ENCODE data around the gene BEAN1.

BEAN1 gene

DNA sequence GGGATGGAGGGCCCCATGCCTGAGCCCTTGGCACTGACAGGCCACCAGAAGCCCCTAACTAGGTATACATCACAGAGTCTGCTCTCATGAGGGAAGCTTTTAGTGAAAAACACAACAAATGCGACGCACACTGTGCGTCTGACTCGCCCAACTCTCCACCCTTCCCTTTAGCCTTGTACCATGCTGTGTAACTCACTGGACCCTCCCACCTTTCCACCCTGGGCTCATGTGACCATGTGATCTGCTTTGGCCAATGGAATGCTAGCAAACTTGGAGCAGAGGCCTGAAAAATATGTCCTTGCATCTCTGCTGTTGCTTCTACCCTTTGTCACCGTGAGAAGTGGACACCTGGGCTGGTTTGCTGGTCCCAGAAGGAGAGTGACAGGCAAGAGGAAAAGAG is 101.2 kb downstream of the BEAN1 start:
- peaks cover 59% of the 10 kb centered on the region for H3K4me1 Mint-ChIP-seq (ENCODE audit: low read depth)
- H3K9me3 Mint-ChIP-seq, result no peaks in the 10 kb centered on the region
- H3K4me3 Mint-ChIP-seq, result no peak overlapping the region
- H3K27me3 Mint-ChIP-seq, result no peaks in the 10 kb centered on the region
- H3K36me3 Mint-ChIP-seq (ENCODE audit: low read depth), result peaks cover 85% of the 10 kb centered on the region
- peak overlapping the region; percentile 17 for H3K27ac Mint-ChIP-seq
- intact Hi-C loops (cut with micrococcal nuclease), result no loop called here

- no peaks in the 10 kb centered on the region for H3K9me3 Mint-ChIP-seq
- H3K27me3 Mint-ChIP-seq, result no peaks in the 10 kb centered on the region
- peaks cover 90% of the 10 kb centered on the region for H3K36me3 Mint-ChIP-seq (ENCODE audit: low read depth)
- intact Hi-C loops (cut with micrococcal nuclease), result no loop called here
- no peak overlapping the region for H3K27ac Mint-ChIP-seq
- no peak overlapping the region for H3K4me3 Mint-ChIP-seq
- H3K4me1 Mint-ChIP-seq (ENCODE audit: low read depth), result peaks cover 50% of the 10 kb centered on the region
Observed at GRCh38 chr16:66529475-66529874, 102.4 kb downstream of the BEAN1 start.

Measured in dendritic cell treated with granulocyte-macrophage colony-stimulating factor and Interleukin-4, amounts not matched to agents 40 ng/mL and 50 ng/mL, for 4 days (primary cell).